Stimulated activated CD4-positive, alpha-beta T cell treated with anti-CD3 and anti-CD28 coated beads, Interleukin-12 subunit alpha, Interleukin-12 subunit beta, amount 100 ng/mL, for 4 hours (primary cell): ENCODE data around the gene LANCL2.
"Not testable (repeated sequence)": the region's sequence is repeated elsewhere in the genome, so short reads cannot be mapped to it uniquely, and the experiment has no call there.

Experiments
- DNase-seq: peaks from one replicate; pipeline ENCODE4 v3.0.0-alpha.2; 2020

The LANCL2 gene, protein sequence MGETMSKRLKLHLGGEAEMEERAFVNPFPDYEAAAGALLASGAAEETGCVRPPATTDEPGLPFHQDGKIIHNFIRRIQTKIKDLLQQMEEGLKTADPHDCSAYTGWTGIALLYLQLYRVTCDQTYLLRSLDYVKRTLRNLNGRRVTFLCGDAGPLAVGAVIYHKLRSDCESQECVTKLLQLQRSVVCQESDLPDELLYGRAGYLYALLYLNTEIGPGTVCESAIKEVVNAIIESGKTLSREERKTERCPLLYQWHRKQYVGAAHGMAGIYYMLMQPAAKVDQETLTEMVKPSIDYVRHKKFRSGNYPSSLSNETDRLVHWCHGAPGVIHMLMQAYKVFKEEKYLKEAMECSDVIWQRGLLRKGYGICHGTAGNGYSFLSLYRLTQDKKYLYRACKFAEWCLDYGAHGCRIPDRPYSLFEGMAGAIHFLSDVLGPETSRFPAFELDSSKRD

DNA sequence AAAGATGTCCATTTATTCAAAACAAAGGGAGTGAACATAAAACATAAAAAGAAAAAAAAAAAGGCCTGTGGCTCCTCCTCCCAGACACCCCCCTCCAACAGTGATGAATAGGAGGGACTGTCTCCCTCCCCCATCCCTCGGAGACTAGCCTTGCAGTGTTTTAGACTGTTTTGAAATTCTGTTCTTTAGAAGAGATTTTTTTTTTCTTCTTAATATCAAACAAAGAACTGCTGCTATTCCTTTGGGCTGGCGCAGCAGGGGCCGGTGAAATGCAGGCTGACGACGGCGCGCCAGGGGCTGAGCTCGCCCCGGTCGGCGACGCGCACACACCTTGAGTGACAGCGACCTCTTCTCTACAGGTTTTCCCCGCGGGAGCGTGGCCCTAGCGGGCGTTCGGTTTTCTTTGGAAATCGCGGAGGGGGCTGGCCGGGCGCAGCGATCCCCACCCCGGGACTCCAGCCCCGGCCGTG lies at the start of gene LANCL2:
Gene LANCL2 (plus strand): TSS at position 133 of the 470 bp plus-strand sequence. CDS start 689 bp downstream, outside the sequence.
- peak; percentile 46 for DNase-seq

DNA sequence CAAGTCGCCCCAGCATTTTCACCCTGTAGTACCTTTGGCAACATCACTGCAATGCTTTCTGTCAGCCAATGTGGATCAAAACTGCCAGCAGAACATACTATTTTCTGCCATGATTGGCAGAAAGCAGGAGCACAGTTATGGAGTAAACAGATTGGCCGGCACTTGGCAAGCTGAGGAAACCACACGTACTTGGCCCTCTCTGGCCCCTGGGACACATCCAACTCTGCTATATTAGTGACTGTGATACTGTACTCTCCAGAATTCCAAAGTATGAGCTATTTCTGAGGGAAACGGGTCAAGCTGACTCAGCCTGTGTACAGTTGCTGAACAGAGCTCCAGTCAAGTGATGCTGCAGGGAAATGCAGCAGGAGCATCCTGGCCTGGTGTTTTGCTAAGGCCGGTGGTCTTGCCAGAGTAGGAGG lies 39.8 kb upstream of the LANCL2 start:
- no peak for DNase-seq

DNA sequence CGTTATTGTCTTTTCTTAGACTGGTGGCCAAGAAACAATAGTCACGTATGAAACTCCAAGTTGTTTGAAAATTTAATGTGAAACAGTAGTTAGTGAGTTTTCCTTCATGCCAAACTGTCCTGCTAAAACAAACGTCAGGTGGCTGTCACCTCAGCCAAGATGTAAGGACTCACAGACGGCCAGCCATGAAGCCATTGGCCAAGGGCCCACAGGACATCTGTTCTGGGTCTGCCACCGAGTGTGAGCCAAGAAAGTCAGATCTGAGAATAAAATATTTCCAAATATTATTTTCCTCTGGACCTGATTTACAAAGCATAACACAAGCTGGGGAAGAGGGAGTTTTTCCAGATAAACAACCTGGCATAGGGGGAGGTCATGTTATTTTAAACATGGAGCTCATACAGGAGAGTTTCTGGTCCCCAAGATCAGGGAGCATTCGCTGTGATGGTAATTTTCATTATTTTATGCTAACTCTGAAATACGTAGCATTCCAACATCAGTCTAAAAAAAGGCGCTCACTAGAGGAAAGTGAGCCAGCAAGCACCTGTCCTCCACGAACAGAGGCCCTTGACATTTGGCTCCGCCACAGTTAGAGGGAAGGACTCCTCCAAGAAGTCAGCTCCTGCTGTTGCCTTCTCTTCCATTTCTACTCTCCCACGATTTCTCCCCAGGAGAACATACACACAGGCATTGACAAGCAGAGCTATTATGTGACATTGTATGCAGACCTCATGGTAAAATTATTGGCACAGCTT lies 38.9 kb upstream of the LANCL2 start:
- DNase-seq = no peak

DNA sequence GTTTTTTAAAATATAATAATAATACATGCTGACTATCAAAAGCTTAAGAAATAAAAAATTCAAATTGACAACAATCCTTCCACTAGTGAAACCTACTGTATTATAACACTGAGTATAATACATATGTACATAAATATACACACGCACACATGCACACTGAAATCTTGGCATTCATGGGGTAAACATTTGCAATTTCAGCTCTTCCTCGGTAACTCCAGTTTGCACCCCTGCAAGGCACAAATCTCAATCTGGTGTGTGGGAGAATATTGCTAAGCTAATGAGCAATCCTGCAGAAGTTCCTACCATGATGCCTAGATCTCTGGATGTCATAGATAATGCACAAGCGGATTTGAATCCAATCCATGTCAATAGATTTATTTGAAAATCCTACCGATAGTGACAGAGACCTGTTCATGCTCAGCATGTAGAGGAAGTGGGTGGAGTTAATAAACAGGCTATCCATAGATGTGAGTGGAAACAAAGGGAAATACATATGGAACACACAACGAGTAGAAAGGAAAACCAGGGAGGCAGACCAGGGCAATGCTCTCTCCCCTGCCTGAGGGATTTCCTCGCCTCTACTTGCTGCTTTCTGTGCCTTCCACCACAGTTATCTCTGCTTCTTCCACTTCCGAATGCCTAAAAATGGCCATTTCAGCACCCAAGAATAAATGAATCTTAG lies 38.1 kb upstream of the LANCL2 start:
- DNase-seq = no peak

DNA sequence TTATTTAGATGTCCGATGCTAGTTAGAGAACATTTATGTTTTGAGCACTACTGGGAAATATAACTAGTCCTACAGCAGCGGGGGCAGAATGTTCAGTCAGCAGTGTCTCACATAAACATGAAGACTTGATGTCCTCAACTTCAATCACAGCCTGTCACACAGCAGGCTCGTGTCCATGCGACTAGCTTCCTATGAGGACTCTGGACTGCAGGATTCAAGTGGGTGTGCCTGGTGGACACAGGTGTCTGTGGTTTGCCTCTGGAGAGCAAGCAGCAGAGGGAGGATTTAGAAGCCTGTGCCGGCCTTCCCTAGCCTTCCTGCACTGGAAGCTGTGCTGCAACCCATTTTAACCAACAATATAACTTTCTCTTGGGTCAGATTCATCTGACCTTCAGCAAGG lies 30.0 kb upstream of the LANCL2 start:
- no peak for DNase-seq

DNA sequence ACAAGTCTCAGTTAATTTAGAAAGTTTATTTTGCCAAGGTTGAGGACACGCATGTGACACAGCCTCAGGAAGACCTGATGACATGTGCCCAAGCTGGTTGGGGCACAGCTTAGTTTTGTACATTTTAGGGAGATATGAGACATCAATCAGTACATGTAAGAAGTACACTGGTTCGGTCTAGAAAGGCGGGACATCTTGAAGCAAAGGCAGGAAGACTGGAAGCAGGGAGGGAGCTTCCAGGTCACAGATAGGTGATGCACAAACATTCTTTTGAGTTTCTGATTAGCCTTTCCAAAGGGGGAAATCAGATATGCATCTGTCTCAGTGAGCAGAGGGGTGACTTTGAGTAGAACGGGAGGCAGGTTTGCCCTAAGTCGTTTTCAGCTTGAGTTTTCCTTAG lies 29.4 kb upstream of the LANCL2 start:
- no peak for DNase-seq

DNA sequence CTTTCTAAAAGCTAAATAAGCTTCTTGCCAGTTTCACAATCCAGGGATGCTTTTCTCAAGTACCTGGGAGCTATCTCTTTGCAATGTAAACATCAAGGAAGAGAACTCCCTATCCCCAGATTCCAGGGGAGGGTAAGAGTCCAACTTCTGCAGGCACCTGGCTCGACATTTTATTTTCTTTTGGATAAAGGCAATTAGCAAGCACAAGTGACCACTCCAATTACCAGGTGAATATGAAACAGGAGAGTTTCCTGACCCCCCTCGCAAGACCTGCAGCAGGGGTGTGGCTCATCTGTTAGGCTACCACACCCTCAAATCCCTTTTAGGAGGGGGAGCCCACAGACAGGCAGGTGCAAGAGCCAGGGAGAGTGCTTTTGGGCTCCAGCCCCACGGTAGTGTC lies 28.6 kb upstream of the LANCL2 start:
- no peak for DNase-seq

DNA sequence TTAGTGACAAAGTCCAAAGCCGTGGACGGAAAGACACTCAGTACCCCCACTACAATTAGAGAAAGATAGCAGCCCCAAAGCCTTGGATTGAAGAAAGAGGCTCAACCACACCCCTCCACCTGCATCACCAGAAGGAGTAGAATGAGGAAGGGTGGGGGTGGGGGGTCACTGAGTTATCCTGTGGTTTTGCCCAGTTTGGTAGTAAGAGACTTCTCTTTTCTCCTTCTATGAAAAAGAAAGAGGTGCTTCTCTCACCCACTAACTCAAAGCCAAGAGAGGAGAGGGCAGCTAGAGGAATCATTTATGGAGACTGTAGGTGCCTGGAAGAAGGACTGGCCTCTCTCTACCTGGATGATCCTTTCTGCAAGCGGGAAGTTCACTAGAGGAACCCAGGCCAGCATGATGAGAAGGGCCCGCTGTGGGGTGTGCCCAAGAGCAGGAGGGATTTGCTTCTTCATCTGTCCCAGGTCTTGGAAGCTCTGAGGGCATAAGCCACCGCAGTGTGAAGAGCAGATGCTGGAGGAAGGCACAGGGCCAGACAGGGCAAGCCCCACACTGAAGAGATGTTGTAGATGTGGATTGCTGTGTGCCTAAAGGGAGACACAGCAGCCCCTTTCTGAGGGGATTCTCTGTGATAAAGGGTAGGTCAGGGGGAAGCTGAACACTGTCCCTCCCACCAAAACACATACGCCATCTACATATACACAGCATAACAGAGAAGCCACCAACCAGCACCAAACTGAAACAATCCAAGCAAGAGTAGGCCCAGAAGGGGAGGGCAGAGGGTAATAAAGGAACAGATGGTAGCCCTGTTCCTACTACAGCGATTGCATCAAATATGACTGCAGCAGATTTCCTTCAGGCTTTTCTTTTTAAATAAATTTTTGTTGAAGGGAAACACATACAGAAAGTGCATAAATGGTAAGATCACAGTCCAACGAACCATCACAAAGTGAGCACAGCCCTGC lies 25.8 kb upstream of the LANCL2 start:
- DNase-seq = no peak

DNA sequence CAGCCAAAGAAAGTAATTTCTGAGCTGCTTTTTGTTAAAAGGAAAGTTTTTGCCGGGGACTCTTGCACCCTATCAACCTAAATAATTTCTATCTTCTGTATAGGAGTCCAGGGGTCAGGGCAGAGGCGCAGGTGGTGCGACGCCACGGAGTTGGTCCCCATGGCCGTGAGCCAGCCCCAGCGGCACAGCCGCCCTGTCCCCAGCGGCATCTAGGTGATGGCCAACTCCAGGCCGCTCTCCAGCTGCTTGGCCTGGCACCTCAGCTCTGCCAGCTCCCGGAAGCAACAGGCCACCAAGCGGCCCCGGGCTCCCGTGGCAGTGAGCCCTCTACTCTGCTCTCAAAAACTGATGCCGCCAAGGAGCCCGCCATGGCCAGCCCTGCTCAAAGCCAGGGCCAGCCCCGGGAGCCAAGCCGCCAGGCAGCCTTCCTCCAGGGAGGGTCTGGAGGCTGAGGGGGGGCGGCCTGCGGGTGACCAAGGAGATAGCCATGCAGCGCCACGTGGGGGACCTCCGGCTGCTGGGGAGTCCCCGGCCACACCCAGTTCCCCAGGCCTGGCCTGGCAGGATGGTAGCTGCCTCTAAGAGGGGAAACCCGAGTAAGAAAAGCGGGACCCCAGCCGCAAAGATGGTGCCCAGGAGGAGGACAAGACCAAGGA lies 22.8 kb upstream of the LANCL2 start:
- DNase-seq = no peak

DNA sequence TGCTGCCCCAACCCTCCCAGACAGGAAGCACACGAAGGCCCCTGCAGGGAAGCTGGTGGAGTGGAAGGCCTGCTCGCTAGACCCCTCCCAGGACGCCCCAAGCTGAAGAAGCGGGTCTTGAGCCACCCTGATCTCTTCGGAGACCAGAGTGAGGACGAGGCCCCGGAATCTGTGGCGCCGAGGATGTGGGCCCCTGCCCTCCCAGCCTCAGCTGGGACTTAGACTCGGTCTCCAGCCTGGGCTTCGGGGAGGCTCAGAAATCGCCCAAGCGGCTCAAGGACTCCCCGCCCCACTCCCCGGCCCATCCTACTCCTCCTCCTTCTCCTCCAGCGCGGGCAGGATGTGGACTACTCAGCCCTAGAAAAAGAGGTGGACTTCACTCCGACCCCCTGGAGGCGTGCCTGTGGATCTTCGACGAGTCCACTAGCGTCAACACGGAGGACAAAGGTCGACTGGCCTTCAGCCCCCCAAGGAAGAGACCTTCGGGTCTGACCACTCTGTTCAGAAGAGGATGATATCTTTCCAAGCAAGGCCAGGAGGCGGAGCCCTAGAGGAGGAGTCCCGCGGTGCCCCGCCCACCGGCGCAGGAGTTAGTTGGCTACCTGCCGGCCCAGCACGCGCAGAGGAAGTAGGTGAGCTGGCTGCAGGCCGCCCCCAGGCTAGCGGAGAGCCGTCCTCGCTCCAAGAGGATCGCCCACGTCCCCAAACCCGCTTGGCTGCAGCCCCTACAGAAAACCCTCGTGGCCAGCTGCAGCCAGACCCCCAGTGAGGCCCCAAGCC lies 21.9 kb upstream of the LANCL2 start:
- DNase-seq = no peak

DNA sequence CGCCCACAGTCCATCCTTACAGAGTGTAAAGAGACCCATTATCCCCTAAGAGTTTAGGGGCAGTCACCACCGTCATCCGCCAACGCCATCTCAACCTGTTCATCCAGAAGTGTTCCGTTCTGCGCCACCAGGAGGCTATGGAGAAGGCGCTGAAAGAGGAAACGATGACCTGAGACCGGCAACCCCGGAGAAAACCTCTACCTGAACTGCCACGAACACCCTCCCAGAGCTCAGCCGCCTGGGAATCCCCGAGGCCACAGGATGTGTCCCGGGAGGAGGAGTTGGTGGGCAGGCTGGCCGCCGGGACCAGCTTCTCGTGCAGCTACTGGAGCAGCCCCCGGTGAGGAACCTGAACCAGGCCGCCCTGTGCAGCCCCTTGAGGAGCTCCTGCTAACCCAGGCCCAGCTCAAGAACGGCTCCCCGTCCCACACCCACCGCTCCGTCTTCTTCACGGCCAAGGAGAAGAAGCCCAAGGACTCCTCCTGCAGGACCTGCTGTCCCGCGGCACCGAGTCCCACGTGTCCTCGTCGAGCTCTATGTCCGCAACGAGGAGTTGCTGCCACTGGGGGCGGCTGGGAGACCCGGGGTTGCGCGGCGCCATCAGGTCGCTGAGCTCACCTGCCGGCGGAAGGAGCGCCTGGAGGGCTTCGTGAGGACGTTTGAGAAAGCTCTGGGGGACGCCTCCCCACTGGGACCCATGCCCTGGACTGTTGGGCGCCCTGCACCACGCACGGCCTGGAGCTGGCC lies 21.1 kb upstream of the LANCL2 start:
- DNase-seq = no peak

DNA sequence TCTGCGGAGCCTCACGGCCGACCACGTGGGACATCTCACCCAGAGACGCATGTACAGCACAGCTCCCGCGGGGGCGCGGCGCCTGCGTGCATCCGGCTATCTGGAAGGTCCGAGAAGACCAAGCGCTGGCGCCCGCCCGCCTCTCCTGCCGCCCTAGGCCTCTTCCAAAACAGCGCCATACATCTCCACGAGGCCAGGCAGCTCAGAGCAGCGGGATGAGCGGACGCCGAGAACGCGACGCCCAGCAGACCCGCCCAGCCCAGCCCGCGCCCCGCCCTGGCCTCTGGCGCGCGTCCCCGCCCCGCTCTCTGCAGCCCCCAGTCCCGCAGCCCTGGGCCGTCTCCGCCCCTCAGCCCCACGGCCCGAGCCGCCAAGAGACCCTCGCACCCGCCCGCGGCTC lies 20.3 kb upstream of the LANCL2 start:
- no peak for DNase-seq

DNA sequence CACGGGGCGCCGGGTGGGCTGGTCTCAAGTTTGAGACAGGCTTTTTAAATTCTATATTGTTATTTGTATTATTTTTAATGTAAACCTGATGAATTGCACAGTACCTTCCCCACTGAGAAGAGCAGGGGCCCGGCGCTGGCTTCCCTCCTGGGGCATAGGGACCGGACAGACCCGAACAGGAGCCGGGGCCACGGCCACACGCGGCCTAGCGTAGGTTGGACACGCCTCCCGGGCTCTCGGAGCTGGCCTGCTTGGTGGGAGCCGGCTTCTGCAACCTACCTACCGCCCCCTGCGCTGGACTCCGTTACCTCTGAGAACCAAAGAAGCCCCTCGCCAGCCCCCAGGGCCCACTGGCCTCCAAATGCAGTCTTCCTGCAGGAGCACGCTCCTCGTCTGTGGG lies 19.8 kb upstream of the LANCL2 start:
- DNase-seq = no peak

DNA sequence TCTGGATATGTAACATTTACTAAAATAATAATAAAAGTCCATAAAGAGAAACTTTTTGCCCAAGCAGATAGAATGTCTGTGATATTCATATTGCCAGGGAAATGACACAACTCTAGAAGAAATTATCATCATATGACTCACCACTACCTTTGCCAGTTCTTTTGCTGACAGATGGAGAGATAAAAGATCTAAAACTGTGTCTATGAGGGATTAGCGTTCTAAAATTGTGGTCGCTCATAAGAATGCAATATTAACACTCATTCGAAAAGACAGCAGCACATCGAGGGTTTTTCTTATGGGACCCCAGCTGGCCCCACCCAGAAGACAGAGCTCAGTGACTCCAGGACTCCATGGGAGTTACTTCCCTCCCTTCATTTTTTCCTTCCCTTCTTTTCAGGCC lies 16.6 kb upstream of the LANCL2 start:
- no peak for DNase-seq

DNA sequence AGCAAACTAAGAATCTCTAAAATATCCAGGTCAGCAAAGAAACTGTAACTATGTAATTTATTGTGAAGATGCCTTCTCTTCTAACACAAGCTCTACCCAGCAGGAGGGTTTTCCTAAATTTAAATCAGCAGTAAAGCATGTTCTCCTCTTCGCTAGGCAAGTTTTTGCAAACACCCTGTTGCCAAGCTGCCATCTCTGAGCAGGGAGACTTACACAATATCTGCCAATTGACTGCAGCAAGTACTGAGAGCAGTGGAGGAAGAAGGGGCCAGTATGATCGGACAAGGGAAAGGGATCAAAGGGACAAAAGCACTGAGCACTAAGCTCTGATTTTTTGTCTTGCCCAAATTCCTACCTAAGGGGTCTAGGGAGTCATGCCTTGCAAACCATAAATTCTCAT lies 16.0 kb upstream of the LANCL2 start:
- no peak for DNase-seq

DNA sequence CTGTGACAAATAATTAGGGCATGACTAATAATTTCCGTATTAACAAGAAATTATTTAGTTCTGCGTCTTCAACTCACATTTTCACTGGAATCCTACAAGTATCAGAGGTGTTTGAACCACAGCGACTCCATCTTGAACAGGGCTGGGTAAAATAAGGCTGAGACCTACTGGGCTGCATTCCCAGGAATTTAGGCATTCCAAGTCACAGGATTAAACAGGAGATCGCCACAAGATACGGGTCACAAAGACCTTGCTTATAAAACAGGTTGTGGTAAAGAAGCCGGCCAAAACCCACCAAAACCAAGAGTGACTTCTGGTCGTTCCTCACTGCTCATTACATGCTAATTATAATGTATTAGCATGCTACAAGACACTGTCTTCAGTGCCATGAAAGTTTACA lies 14.9 kb upstream of the LANCL2 start:
- DNase-seq = no peak

DNA sequence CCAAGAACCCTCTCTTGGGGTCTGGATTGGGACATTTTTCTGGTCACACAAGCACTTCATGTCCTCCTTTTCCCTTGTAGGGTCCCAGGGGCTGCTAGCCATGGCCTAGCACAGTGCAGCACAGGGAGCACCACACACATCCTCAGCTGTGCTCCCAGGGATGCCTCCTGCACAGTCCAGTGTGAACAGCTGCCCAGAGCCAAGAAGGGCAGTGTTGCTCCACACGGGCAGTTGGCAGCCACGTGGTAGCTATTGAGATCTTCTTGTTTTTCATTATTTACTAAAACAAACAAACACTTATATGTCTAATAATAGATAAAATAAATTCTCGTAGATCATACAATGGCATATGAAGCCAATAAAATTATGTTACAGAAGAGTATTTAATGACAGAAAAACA lies 13.9 kb upstream of the LANCL2 start:
- DNase-seq = no peak

DNA sequence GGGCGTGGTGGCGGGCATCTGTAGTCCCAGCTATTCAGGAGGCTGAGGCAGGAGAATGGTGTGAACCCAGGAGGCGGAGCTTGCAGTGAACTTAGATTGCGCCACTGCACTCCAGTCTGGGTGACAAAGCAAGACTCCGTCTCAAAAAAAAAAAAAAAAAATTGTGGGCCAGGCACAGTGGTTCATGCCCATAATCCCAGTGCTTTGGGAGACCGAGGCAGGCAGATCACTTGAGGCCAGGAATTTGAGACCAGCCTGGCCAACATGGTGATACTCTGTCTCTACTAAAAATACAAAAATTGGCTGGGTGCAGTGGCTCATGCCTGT lies 12.2 kb upstream of the LANCL2 start:
- not testable (repeated sequence) for DNase-seq

DNA sequence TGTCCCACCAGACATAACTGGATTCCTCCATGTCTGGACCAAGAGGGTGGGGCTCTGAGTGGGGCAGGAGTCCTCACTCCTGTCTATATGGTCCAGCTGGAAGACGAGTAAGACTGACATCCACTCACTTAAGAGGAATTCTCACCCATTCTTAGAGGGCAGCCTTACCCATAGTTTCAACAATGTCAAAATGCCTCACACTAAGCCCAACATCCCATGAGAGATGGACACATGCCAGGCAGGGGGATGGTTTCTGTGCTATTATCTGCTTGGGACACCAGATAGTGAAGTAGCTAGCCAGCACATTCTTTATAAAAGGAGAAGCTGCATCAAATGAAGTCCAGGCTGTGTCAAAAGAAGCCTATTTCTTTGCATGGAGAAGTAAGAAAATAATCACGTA lies 4.7 kb upstream of the LANCL2 start:
- DNase-seq = no peak

DNA sequence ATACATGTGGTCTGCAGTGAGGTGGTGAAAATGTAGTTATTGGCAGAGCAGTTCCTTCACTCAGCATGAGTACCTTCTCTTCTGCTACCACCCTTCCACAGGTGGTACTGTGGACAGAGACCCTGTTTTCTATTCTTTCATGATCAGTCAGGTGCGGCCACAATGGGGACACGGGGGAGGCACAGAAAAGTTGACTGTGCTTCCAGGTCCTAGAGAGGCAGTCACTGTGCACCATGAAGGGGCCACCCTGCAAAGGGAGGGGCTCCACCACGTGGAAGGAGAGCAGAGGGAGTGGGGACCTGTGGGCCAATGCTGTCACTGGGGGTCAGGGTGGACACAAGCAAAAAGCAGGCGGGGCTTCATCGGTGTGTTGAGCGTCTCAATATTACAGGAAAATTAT lies 3.6 kb upstream of the LANCL2 start:
- no peak for DNase-seq
